Naive thymus-derived CD4-positive, alpha-beta T cell (primary cell): Measurements from ENCODE around the gene NCF1. TPM values are rescaled to one million over a fixed set of nuclear protein-coding genes. Genes with fewer than 3 reads are reported as not detected.
"Not testable (repeated sequence)": the region's sequence is repeated elsewhere in the genome, so short reads cannot be mapped to it uniquely, and the experiment has no call there.

ENCODE experiments used
- ATAC-seq: fragments of 150-1000 bp; cut with Tn5 transposase; 2 replicates; pipeline ENCODE4 v1.10.0; 2021; ENCODE audit warnings: mild to moderate bottlenecking, moderate library complexity
- CTCF ChIA-PET: fragments of 350-600 bp; sonication (Branson Sonifier 250); formaldehyde crosslinking; loops from one replicate; lab custom pipeline; 2021; ENCODE audit warnings: antibody characterized with exemption; lab: Charles Lee
- POLR2A ChIA-PET: fragments of 350-600 bp; sonication (Branson Sonifier 250); formaldehyde crosslinking; loops from one replicate; lab custom pipeline; 2021; ENCODE audit warnings: antibody characterized with exemption, inconsistent platforms; lab: Charles Lee
- DNase-seq, 9 donors: peaks; one replicate each; pipeline versions ENCODE4 v3.0.0 to v3.0.0-alpha.2; 2020 to 2022; ENCODE audit warnings: mixed read lengths in 1 of 9
- H3K27ac ChIP-seq: one replicate; pipeline ENCODE4 v1.7.0; 2013; ENCODE audit warnings: mild to moderate bottlenecking, low read depth, low read length, moderate library complexity
- H3K27me3 ChIP-seq, 2 donors: one replicate each; pipeline ENCODE4 v1.7.0; 2013; ENCODE audit warnings: low read length in 2 of 2, mild to moderate bottlenecking in 2 of 2, moderate library complexity in 2 of 2; ENCODE audit not compliant: control insufficient read depth in 2 of 2, insufficient read depth in 2 of 2
- H3K36me3 ChIP-seq, 3 experiments: 1 replicate in 2 of 3; 2 replicates in 1 of 3; pipeline ENCODE4 v1.7.0; 2013; ENCODE audit warnings: low read length in 3 of 3, mild to moderate bottlenecking in 3 of 3, moderate library complexity in 1 of 3; ENCODE audit not compliant: insufficient read depth in 3 of 3, control insufficient read depth in 2 of 3
- H3K4me1 ChIP-seq, 2 donors: one replicate each; pipeline ENCODE4 v1.7.0; 2013; ENCODE audit warnings: low read length in 2 of 2, mild to moderate bottlenecking in 2 of 2, moderate library complexity in 1 of 2; ENCODE audit not compliant: control insufficient read depth in 2 of 2, insufficient read depth in 2 of 2
- H3K4me3 ChIP-seq: 2 replicates; pipeline ENCODE4 v1.7.0; 2013; ENCODE audit warnings: mild to moderate bottlenecking, low read length
- H3K9me3 ChIP-seq, 3 experiments: 1 replicate in 2 of 3; 2 replicates in 1 of 3; pipeline ENCODE4 v1.7.0; 2013; ENCODE audit warnings: low read length in 3 of 3; ENCODE audit not compliant: control insufficient read depth in 2 of 3
- H3K27ac Mint-ChIP-seq, 9 donors: one replicate each; pipeline ENCODE4 v1.8.0; 2020 to 2022; ENCODE audit warnings: mixed read lengths in 9 of 9, mild to moderate bottlenecking in 8 of 9, moderate library complexity in 5 of 9, inconsistent platforms in 2 of 9
- H3K27me3 Mint-ChIP-seq, 5 donors: one replicate each; pipeline ENCODE4 v1.8.0; 2021 to 2022; ENCODE audit warnings: mixed read lengths in 5 of 5, mild to moderate bottlenecking in 1 of 5
- H3K36me3 Mint-ChIP-seq, 5 donors: one replicate each; pipeline ENCODE4 v1.8.0; 2020 to 2022; ENCODE audit warnings: mixed read lengths in 5 of 5, mild to moderate bottlenecking in 3 of 5, inconsistent platforms in 1 of 5
- H3K4me1 Mint-ChIP-seq, 7 donors: one replicate each; pipeline ENCODE4 v1.8.0; 2020 to 2022; ENCODE audit warnings: mixed read lengths in 7 of 7, mild to moderate bottlenecking in 3 of 7, inconsistent platforms in 1 of 7
- H3K4me3 Mint-ChIP-seq, 10 donors: one replicate each; pipeline ENCODE4 v1.8.0; 2020 to 2022; ENCODE audit warnings: mild to moderate bottlenecking in 10 of 10, mixed read lengths in 10 of 10, moderate library complexity in 6 of 10, inconsistent platforms in 2 of 10
- H3K9me3 Mint-ChIP-seq, 11 donors: one replicate each; pipeline ENCODE4 v1.8.0; 2020 to 2022; ENCODE audit warnings: mixed read lengths in 11 of 11, mild to moderate bottlenecking in 4 of 11, inconsistent platforms in 1 of 11, moderate library complexity in 1 of 11
- intact Hi-C, 2 donors: fragments of 100-400 bp; cut with micrococcal nuclease; formaldehyde crosslinking; loops; one replicate each; pipeline ENCODE4 v1.15.1; 2023
- polyA plus RNA-seq, 2 donors: library from polyadenylated mRNA; unstranded; fragments of 300-500 nt; fragmentation: Illumina TruSeq; gene quantifications; one replicate each; pipeline ENCODE4 v1.2.3, GENCODE V29; 2021
- total RNA-seq, 6 experiments: library from RNA in 5 of 6; stranded (reverse) in 5 of 6; gene quantifications; 1 replicate in 5 of 6; 2 replicates in 1 of 6; pipeline ENCODE4 v1.2.3 and lab custom pipeline; 2021 to 2026

The NCF1 gene
- total and polyA plus RNA-seq, 7 experiments from 2014 or later, result 0.92 to 70.1 (median 9.0) TPM

GRCh38 chr7:74788369-74789150 lies 14.7 kb downstream of the NCF1 start:
- H3K27me3 ChIP-seq, CTCF ChIA-PET, H3K9me3 ChIP-seq, H3K36me3 ChIP-seq, POLR2A ChIA-PET, H3K4me1 ChIP-seq, H3K4me3 ChIP-seq, H3K4me1 Mint-ChIP-seq, H3K27ac ChIP-seq, H3K27me3 Mint-ChIP-seq, H3K9me3 Mint-ChIP-seq, intact Hi-C loops, H3K36me3 Mint-ChIP-seq: not testable (repeated sequence)
- Mint-ChIP-seq H3K27ac (peak overlapping the region in 1 of 9 donors; percentile 59), H3K4me3 (peak overlapping the region; percentile 51 to 80 (median 55))
- ATAC-seq (peak; percentile 96), DNase-seq (peak; percentile 92 to 100 (median 99))

GRCh38 chr7:74789200-74789736 lies 15.5 kb downstream of the NCF1 start:
- H3K27me3 ChIP-seq, H3K4me1 Mint-ChIP-seq, H3K4me1 ChIP-seq, H3K36me3 ChIP-seq, H3K9me3 ChIP-seq, H3K4me3 Mint-ChIP-seq, intact Hi-C loops, POLR2A ChIA-PET, DNase-seq, H3K27me3 Mint-ChIP-seq, H3K36me3 Mint-ChIP-seq, H3K27ac Mint-ChIP-seq, H3K27ac ChIP-seq, H3K9me3 Mint-ChIP-seq, CTCF ChIA-PET, H3K4me3 ChIP-seq: not testable (repeated sequence)
- ATAC-seq, result peak; percentile 2

GRCh38 chr7:74797848-74798622 lies 24.2 kb downstream of the NCF1 start:
- H3K4me1 Mint-ChIP-seq, CTCF ChIA-PET, H3K27ac Mint-ChIP-seq, H3K36me3 ChIP-seq, intact Hi-C loops, H3K9me3 ChIP-seq, H3K4me3 Mint-ChIP-seq, H3K27ac ChIP-seq, H3K9me3 Mint-ChIP-seq, H3K27me3 Mint-ChIP-seq, POLR2A ChIA-PET, H3K27me3 ChIP-seq, H3K4me3 ChIP-seq, H3K36me3 Mint-ChIP-seq, ATAC-seq, DNase-seq, H3K4me1 ChIP-seq: not testable (repeated sequence)

- H3K4me3 Mint-ChIP-seq, DNase-seq, H3K9me3 ChIP-seq, H3K4me3 ChIP-seq, H3K27me3 Mint-ChIP-seq, H3K36me3 Mint-ChIP-seq, H3K4me1 Mint-ChIP-seq, CTCF ChIA-PET, H3K36me3 ChIP-seq, H3K27me3 ChIP-seq, H3K4me1 ChIP-seq, intact Hi-C loops, POLR2A ChIA-PET, H3K9me3 Mint-ChIP-seq, H3K27ac ChIP-seq, ATAC-seq, H3K27ac Mint-ChIP-seq: not testable (repeated sequence)
These were observed 24.8 kb downstream of the NCF1 start for GRCh38 chr7:74798644-74799043.

- DNase-seq, intact Hi-C loops: not testable (repeated sequence)
These were observed 42.1 kb downstream of the NCF1 start for GRCh38 chr7:74815882-74816281.

GRCh38 chr7:74820146-74820805 lies 46.5 kb downstream of the NCF1 start:
- H3K4me1 ChIP-seq, H3K4me1 Mint-ChIP-seq, POLR2A ChIA-PET, H3K9me3 ChIP-seq, H3K27me3 Mint-ChIP-seq, H3K36me3 ChIP-seq, ATAC-seq, H3K27me3 ChIP-seq, CTCF ChIA-PET, H3K27ac ChIP-seq, H3K9me3 Mint-ChIP-seq, H3K27ac Mint-ChIP-seq, intact Hi-C loops, H3K36me3 Mint-ChIP-seq, H3K4me3 ChIP-seq, DNase-seq, H3K4me3 Mint-ChIP-seq: not testable (repeated sequence)

More at GRCh38 chr7:74815882-74816281, 42.1 kb downstream of the NCF1 start:
- H3K4me1 ChIP-seq, H3K4me1 Mint-ChIP-seq, H3K27me3 Mint-ChIP-seq, H3K27ac ChIP-seq, POLR2A ChIA-PET, H3K4me3 ChIP-seq, CTCF ChIA-PET, H3K4me3 Mint-ChIP-seq, H3K36me3 ChIP-seq, H3K9me3 ChIP-seq, H3K27ac Mint-ChIP-seq, H3K9me3 Mint-ChIP-seq, H3K27me3 ChIP-seq, H3K36me3 Mint-ChIP-seq: not testable (repeated sequence)
- peak; percentile 58 for ATAC-seq
